SK-N-SH treated with all-trans-retinoic acid at 6 μM for 48 hours (cell line): ENCODE measurements around the gene ZNF503.

Source experiments
- CSDC2 ChIP-seq: fragments of 250-450 bp; sonication (Bioruptor Pico); IDR thresholded peaks from 2 replicates; pipeline ENCODE4 v1.5.0; 2020; ENCODE audit warnings: mild to moderate bottlenecking, moderate library complexity
- PATZ1 ChIP-seq: fragments of 250-450 bp; sonication (Bioruptor Pico); IDR thresholded peaks from 2 replicates; pipeline ENCODE4 v1.8.0; 2020; ENCODE audit warnings: mild to moderate bottlenecking, moderate library complexity, borderline replicate concordance

GRCh38 chr10:75443362-75443761 is 41.8 kb upstream of the ZNF503 start:
- no peak for TF ChIP-seq PATZ1 (CRISPR knock-in tag)
- TF ChIP-seq CSDC2 (CRISPR knock-in tag): no peak
